Dermis blood vessel endothelial cell (primary cell): ENCODE data around the gene ELMO3. TPM values are rescaled to one million over a fixed set of nuclear protein-coding genes. Genes with fewer than 3 reads are reported as not detected.

Experiments
- DNase-seq: peaks from one replicate; pipeline ENCODE4 v3.0.0; 2010
- total RNA-seq: library from RNA; depleted of rRNA; stranded (reverse); fragments of >200 nt; gene quantifications from 2 replicates; pipeline ENCODE4 v1.2.3, GENCODE V29; 2014

Gene ELMO3
- total RNA-seq, 1 donor from 2014 or later: 1.9 TPM

- no peak for DNase-seq
These were observed 1.6 kb downstream of the ELMO3 start for GRCh38 chr16:67200491-67200890.

DNA sequence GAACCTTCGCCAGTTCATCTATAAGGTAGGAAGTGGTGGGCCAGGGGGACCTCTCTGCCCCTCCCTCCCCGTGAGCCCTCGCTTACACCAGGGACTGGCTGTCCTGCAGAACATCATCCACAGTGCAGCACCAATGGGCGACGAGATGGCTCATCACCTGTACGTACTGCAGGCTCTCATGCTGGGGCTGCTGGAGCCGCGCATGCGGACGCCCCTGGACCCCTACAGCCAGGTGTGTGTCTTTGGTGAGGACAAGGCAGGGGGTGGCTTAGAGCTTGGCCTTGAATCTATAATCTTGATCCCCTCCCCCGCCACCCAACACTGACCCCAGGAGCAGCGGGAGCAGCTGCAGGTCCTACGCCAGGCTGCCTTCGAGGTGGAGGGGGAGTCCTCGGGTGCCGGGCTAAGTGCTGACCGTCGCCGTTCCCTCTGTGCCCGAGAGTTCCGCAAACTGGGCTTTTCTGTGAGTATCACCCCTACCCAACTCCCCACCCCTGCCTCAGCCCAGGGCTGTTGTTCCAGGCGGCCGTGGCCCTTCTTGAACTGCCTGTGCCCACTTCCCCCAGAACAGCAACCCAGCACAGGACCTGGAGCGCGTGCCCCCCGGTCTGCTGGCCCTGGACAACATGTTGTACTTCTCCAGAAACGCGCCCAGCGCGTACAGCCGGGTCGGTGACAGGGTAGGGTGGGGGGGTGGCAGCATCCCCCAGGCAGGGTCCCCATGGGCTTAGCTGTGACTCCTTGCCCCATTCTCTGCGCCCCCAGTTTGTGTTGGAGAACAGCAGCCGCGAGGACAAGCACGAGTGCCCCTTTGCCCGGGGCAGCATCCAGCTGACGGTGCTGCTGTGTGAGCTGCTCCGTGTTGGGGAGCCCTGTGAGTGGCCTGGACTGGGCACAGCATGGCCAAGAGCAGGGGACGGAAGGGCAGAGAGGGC lies 2.7 kb downstream of the ELMO3 start:
- no peak for DNase-seq

DNA sequence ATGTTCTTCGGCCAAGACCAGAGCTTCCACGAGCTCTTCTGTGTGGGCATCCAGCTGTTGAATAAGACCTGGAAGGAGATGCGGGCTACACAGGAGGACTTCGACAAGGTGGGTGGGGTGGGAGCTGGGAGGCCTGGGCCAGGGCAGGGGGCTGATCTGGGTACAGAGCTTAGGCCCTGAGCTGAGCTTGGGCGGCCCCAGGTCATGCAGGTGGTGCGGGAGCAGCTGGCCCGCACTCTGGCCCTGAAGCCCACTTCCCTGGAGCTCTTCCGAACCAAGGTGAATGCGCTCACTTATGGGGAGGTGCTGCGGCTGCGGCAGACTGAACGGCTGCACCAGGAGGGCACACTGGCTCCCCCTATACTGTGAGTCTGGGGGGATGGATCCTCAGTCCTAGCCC lies 3.5 kb downstream of the ELMO3 start:
- DNase-seq: no peak

- no peak for DNase-seq
These were observed 4.1 kb downstream of the ELMO3 start for GRCh38 chr16:67202956-67203493.

GRCh38 chr16:67204076-67204475 lies 5.1 kb downstream of the ELMO3 start:
- DNase-seq: no peak

- DNase-seq: no peak
These were observed 7.4 kb downstream of the ELMO3 start for GRCh38 chr16:67206129-67206837.

GRCh38 chr16:67206838-67207248 lies 7.9 kb downstream of the ELMO3 start:
- DNase-seq: no peak

DNA sequence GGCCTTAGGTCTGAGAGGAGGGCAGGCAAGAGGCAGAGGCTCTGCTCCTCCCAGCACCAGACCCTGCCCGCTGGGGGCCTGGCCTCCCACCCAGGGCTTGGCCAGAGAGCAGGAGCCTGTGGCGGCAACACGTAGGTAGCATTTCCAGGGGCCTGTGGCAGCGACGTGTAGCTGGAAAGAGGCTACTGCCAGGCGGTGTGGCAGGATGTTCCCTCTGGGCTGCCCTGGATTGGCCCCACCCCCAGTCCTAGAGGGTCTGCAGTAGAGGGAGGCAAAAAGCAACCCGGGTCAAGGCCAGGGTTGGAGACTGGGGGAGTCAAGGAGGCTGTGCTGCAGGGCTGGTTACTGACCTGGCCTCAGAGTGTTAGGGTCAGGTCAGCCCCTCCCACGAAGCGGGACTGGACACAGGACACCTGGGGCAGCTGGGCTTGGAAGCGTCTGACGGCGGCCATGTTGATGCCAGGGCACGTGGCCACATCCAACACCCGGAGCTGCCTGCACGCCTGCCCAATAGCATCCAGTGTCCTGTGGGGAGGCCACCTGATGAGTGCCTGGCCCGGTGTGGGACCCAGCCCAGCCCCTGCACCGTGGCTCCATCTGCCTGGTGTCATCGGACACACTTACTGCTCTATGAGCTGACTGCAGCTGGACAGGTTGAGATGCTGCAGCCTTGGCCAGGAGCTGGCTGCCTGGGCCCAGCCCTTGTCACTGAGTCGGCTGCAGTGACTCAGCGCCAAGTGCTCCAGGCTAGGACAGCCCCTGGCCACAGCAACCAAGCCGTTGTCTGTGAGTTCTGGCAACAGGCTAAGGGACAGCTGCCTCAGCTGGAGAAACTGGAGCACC lies 8.5 kb downstream of the ELMO3 start:
- DNase-seq: no peak

DNA sequence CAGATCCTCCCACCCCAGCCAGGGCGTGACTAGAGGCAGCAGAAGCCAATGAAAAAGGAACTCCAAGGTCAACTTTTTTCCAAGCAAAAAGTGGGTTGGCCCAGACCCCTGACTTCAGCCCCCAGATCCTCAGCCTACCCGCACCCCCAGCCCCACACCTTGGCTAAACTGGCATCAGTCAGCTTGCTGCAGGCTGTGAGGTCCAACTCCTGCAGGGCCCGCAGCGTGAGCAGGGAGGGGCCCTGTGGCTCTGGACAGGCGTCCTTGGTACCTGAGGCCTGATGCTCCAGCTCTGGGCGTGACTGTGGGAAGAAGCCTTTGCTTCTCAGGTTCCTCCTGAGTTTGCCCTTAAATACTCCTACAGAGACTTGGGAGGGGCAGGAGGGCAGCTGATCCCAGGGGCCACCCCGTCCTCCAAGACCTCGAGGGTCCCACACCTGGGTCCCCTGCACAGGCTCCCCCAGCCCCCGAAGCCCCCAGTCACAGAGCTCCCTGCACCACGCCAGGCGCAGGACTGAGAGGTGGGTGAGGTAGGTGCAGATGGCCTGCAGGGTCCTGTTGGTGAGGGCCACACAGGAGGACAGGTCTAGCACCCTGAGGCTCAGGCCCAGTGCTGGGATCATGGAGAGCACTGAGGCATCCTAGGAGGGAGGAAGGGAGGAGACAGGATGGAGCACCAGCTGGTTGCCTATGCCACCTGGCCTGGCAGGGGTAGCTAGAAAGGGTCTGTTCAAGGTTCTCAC lies 9.4 kb downstream of the ELMO3 start:
- no peak for DNase-seq

GRCh38 chr16:67209565-67209964 lies 10.6 kb downstream of the ELMO3 start:
- no peak for DNase-seq

DNA sequence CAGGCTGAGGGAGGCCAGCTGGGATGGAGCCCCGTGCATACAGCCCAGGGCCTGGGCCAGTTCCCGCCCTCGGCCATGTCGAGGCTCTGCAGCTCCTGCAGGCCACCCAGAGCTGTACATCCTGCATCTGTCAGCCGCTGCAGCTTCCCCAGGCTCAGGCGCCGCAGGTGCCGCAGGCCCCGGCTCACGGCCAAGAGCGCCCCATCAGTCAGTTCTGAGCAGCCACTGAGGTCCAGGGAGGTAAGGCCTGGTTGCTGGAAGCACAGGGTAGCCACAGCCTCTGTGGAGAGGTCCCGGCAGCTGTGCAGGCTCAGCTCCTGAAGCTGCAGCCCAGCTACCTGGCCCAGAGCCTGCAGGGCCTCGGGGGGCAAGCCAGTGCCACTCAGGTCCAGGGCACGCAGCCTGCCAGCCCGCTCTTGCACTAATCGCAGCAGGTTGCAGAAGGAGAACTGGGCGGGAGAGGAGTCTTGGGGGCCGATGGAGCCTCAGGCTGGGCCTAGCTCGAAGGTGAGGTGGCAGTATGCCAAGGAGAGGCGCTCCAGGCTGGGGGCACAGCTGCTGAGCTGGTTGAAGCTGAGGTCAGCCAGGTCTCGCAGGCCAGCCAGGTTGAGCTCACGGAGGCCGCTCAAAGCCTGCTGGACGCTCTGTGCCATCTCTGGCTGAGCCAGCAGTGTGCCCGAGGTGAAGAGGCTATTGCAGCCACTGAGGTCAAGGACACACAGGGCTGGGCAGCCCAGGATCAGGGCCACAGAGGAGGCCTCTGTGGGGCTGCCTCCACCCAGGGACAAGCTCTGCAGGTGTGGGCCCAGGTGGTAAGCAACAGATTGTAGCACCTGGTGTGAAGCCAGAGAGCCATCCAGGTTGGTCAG lies 11.4 kb downstream of the ELMO3 start:
- no peak for DNase-seq

DNA sequence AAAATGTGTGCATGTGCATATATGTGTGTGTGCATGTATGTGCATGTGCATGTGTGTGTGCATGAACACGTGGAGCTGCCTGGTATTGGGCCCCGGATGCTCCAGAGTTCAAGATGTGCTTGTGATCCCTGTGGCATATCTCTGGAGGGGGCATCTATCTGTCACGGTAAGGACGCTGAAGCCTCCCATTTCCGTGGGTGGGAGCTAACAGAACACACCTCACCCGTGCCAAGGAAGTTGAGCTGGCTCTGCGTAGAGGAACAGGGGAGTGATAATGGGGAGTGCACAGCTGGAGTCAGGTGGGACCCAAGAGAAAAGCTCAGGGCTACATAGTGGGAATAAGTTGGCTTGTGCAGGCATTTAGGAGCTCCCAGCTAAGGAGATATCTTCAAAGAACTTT lies 12.7 kb downstream of the ELMO3 start:
- no peak for DNase-seq

- peak; percentile 58 for DNase-seq
These were observed 13.8 kb downstream of the ELMO3 start for GRCh38 chr16:67212766-67213165.

DNA sequence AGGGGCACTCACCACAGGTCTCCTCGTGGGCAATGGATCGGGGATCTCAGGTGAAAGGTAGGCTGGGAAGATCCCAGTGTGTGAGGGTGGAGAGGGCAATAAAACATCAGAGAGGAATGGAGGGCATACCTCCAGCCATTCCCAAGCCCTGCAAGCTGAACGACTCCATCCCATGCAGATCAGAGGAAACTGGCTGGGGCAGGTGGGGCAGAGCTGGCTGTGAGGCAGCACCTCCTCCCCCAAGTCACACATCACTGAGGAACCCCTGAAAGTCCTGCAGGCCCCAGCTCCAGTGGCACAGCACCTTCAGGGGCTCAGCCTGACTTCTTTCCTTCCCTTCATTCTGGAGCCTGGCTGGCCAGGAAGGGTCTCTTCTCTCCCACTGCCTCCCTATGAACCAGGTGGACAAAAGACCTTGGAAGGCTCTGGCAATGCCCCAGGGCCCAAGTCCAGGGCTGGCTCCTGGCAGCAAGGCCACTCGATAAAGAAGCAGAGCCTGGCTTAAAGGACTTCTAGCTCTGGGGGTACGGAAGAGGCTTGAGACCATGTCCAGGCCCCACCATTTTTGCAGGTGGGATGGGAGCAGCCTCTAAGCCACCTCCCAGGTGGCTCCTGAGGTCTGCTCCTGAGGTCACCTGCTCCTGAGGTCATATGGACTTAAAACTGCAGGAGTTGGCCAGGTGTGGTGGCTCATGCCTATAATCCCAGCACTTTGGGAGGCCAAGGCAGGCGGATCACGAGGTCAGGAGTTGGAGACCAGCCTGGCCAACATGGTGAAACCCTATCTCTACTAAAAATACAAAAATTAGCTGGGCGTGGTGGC lies 14.5 kb downstream of the ELMO3 start:
- no peak for DNase-seq

DNA sequence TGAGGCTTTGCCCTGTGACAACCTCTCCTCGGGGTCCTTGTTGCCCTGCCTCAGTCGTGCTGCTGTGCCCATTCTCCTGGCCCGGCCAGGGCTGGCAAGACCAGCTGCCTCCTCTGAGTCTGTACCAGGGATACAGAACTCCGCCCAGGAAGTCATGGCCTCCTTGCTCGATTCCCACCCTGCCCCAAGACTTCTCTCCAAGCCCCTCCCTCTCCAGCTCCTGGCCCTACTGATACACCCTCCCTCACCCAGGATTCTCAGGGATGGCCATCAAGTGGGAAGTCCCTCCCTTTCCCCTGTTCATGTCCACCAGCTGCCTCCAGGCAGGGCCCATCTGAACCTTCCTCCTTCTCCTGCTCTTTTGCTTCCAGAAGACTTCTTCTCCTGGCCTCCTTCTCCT lies 16.8 kb downstream of the ELMO3 start:
- no peak for DNase-seq

GRCh38 chr16:67216612-67217490 lies 17.9 kb downstream of the ELMO3 start:
- peak; percentile 69 for DNase-seq

DNA sequence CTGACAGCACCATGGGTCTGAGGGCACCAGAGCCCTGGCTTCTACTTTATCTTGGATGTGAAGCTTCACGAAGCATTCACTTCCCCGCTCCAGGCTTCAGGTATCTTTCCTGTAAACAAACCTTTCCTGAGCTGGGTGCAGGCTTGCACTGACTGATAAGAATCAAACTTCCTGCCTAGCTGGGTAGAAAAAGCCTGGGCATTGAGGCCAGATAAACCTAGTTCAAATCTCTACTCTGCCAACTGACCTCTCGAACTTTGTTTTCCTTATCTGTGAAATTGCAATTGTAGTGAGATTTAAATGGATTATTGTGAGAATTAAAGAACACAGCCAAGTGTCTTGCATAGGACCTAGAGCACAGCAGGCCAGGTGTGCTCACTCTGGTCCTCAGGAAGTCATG lies 25.1 kb downstream of the ELMO3 start:
- DNase-seq: peak; percentile 27

DNA sequence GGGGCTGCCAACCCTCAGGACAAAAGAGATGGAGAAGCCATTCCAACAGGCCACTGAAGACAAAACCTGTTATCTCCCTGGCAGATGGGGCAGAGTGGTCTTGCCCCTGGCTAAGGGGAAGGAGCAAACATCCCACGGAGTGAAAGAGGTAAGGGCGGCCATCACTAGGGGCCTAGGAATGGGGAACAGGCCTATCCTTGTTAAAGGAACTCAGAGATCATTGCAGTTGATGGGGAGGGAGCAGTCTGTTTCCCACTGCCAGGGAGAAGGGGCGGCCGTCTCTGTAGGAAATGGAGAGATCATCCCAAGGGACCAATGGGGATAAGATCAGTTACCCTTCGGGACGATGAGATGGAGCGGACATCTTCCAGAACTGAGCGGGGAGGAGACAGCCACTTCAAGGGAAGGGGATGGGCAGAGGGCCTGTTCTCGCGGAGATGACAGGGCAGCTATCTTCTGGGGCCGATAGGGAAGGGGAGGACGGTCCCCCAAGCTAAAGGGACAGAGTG lies 27.4 kb downstream of the ELMO3 start:
- DNase-seq: no peak
